ENCODE results near the gene TP63. TPM values are rescaled to one million over a fixed set of nuclear protein-coding genes. Genes with fewer than 3 reads are reported as not detected.
"Not testable (repeated sequence)": the region's sequence is repeated elsewhere in the genome, so short reads cannot be mapped to it uniquely, and the experiment has no call there.

TP63 gene
- total RNA-seq, 2 experiments from 2014 or later = 0.17 to 0.35 TPM

DNA sequence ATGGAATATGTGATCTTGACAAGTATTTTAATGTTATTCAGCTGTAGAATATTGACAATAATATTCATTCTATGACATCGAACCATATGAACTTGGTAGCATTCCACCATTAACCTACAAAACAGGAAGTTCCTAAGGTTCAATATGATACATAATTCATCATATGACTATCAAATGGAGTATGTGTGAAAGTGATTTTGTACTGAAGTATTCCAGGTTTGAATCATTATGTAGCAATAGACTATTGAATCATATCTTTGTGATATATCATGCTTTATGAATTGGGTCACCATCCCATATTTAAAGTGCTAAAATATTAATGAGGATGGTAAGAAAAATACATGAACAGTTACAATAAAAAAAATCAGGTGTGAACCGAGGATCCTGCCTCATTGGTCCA is 95.1 kb downstream of the TP63 start:
- H3K27ac Mint-ChIP-seq = no peak overlapping the region
- H3K4me3 Mint-ChIP-seq = no peak overlapping the region
- no peaks in the 10 kb centered on the region for H3K36me3 Mint-ChIP-seq (ENCODE audit: low read depth)
- no peaks in the 10 kb centered on the region for H3K9me3 Mint-ChIP-seq
- DNase-seq = no peak
- no peaks in the 10 kb centered on the region for H3K4me1 Mint-ChIP-seq
- POLR2A ChIA-PET = no interaction called here
- no peaks in the 10 kb centered on the region for H3K27me3 Mint-ChIP-seq
- CTCF ChIA-PET = no interaction called here

DNA sequence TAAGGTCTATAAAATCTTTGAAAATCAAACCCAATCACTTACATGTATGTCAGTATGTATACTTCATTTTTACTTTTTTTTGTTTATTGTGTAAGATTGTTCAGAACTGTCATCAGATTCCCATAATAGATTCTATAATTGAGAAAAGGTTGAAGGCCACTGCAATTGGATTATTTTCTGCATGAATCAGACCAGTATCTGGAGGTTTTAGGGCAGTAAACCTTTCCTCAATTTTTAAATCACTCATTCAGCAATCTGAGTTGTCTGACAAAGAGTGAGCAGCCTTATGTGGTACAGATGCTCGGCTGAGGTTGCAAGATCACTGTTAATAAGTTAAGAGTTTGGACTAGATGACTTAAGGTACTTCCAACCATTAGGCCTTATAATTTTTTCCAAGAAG is 96.0 kb downstream of the TP63 start:
- DNase-seq = no peak
- no peaks in the 10 kb centered on the region for H3K27me3 Mint-ChIP-seq
- ChIA-PET POLR2A (no interaction called here), CTCF (no interaction called here)
- no peaks in the 10 kb centered on the region for H3K4me1 Mint-ChIP-seq
- no peaks in the 10 kb centered on the region for H3K9me3 Mint-ChIP-seq
- no peak overlapping the region for H3K27ac Mint-ChIP-seq
- no peaks in the 10 kb centered on the region for H3K36me3 Mint-ChIP-seq (ENCODE audit: low read depth)
- no peak overlapping the region for H3K4me3 Mint-ChIP-seq

DNA sequence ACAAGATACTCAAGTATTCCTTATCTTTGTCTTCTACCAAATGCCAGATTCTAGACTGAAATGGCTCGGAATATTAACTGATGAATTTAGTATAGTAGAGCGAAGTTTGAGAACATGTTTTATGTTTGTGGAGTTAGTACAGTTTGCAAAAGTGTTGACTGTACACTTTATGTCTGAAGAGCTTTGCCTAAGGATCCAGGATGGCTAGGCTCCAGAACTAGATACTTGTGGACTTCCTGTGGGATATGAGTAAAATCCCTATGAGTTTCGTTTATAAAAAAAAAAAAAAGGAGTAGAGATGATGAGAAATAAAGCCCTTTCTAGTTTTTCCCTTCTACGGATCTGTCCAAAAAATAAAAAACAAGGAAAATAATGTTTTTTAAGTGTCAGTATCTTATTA is 96.7 kb downstream of the TP63 start:
- H3K9me3 Mint-ChIP-seq = no peaks in the 10 kb centered on the region
- no peak overlapping the region for H3K4me3 Mint-ChIP-seq
- H3K27me3 Mint-ChIP-seq = no peaks in the 10 kb centered on the region
- H3K4me1 Mint-ChIP-seq = no peaks in the 10 kb centered on the region
- CTCF ChIA-PET = no interaction called here
- no peak for DNase-seq
- H3K36me3 Mint-ChIP-seq (ENCODE audit: low read depth) = no peaks in the 10 kb centered on the region
- POLR2A ChIA-PET = no interaction called here
- H3K27ac Mint-ChIP-seq = no peak overlapping the region

GRCh38 chr3:189728915-189729314 is 97.7 kb downstream of the TP63 start:
- CTCF ChIA-PET = no interaction called here
- no peaks in the 10 kb centered on the region for H3K27me3 Mint-ChIP-seq

DNA sequence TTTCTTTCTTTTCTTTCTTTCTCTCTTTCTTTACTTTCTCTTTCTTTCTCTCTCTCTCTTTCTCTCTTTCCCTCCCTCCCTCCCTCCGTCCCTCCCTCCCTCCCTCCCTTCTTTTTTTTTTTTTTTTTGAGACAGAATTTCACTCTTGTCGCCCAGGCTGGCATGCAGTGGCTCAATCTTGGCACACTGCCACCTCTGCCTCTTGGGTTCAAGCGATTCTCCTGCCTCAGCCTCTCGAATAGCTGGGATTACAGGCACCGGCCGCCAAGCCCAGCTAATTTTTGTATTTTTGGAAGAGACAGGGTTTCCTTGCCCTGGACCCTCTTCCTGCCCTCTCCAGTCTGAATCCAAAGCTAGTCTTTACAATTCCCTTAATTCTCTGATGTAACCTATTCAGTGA is 102.9 kb downstream of the TP63 start:
- POLR2A ChIA-PET = no interaction called here
- CTCF ChIA-PET = no interaction called here
- no peaks in the 10 kb centered on the region for H3K4me1 Mint-ChIP-seq
- H3K27ac Mint-ChIP-seq = no peak overlapping the region
- H3K27me3 Mint-ChIP-seq = no peaks in the 10 kb centered on the region
- H3K4me3 Mint-ChIP-seq = no peak overlapping the region
- DNase-seq = no peak
- H3K36me3 Mint-ChIP-seq (ENCODE audit: low read depth) = no peaks in the 10 kb centered on the region
- H3K9me3 Mint-ChIP-seq = no peaks in the 10 kb centered on the region

More at GRCh38 chr3:189728915-189729314, 97.7 kb downstream of the TP63 start:
- H3K9me3 Mint-ChIP-seq = no peaks in the 10 kb centered on the region
- H3K36me3 Mint-ChIP-seq (ENCODE audit: low read depth) = no peaks in the 10 kb centered on the region
- H3K4me3 Mint-ChIP-seq = no peak overlapping the region
- H3K27ac Mint-ChIP-seq = no peak overlapping the region
- no peaks in the 10 kb centered on the region for H3K4me1 Mint-ChIP-seq
- no peak for DNase-seq
- POLR2A ChIA-PET = no interaction called here

DNA sequence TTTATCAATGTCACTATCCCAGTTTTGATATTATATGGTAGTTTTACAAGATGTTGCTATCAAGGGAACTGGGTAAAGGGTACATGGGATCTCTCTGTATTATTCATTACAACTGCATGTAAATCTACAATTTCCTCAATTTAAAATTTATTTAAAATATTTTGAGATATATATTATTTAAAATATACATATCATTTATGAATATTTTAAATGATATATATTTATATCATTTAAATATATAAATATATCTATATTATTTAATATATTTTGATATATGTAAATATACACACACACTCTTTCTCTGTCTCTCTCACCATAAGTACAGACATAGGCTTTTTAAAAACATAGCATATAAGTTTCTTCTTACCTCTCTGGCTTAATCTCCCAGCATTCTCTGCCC is 104.7 kb downstream of the TP63 start:
- Mint-ChIP-seq H3K4me1 (no peaks in the 10 kb centered on the region), H3K27me3 (no peaks in the 10 kb centered on the region), H3K9me3 (peaks cover 3% of the 10 kb centered on the region), H3K36me3 (ENCODE audit: low read depth) (no peaks in the 10 kb centered on the region), H3K27ac (no peak overlapping the region), H3K4me3 (no peak overlapping the region)
- DNase-seq = no peak
- ChIA-PET CTCF (no interaction called here), POLR2A (no interaction called here)

GRCh38 chr3:189737071-189737470 is 105.9 kb downstream of the TP63 start:
- Mint-ChIP-seq H3K4me3 (no peak overlapping the region), H3K27ac (no peak overlapping the region), H3K4me1 (no peaks in the 10 kb centered on the region), H3K9me3 (peaks cover 3% of the 10 kb centered on the region), H3K27me3 (no peaks in the 10 kb centered on the region), H3K36me3 (ENCODE audit: low read depth) (no peaks in the 10 kb centered on the region)
- CTCF ChIA-PET = no interaction called here
- POLR2A ChIA-PET = no interaction called here
- no peak for DNase-seq

GRCh38 chr3:189737619-189738018 is 106.4 kb downstream of the TP63 start:
- Mint-ChIP-seq H3K36me3 (ENCODE audit: low read depth) (no peaks in the 10 kb centered on the region), H3K4me1 (no peaks in the 10 kb centered on the region), H3K4me3 (no peak overlapping the region), H3K27me3 (no peaks in the 10 kb centered on the region), H3K27ac (no peak overlapping the region), H3K9me3 (peaks cover 5% of the 10 kb centered on the region)
- POLR2A ChIA-PET = no interaction called here
- no peak for DNase-seq
- CTCF ChIA-PET = no interaction called here

- Mint-ChIP-seq H3K4me3 (no peak overlapping the region), H3K27ac (no peak overlapping the region), H3K27me3 (no peaks in the 10 kb centered on the region), H3K9me3 (peaks cover 5% of the 10 kb centered on the region), H3K4me1 (no peaks in the 10 kb centered on the region), H3K36me3 (ENCODE audit: low read depth) (no peaks in the 10 kb centered on the region)
- no peak for DNase-seq
- POLR2A ChIA-PET = no interaction called here
- CTCF ChIA-PET = no interaction called here
Measured at GRCh38 chr3:189739378-189739777, 108.2 kb downstream of the TP63 start.

DNA sequence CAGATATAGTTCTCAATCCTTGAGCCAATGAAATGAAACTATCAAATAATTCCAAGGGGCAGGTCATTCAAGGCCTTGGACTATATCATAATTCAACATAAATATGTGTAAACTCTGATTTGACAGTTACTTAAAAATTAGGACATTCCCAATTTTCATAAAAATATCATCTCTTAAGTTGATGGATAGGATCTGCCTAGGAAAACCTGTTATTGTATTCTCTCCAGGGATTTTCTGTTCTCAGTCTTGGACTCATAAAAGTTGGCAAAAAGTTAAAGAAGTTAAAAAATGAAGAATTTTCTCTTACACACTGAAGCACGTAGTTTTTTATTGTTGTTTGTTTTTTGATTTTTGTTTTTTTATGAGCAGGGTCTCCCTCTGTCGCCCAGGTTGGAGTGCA is 109.0 kb downstream of the TP63 start:
- Mint-ChIP-seq H3K27ac (no peak overlapping the region), H3K27me3 (no peaks in the 10 kb centered on the region), H3K36me3 (ENCODE audit: low read depth) (no peaks in the 10 kb centered on the region), H3K9me3 (peaks cover 11% of the 10 kb centered on the region), H3K4me3 (no peak overlapping the region), H3K4me1 (no peaks in the 10 kb centered on the region)
- DNase-seq = no peak
- CTCF ChIA-PET = no interaction called here
- POLR2A ChIA-PET = no interaction called here

- CTCF ChIA-PET = interaction anchor here (1.4 kb wide), 1 partner anchor 472 kb away, joined by 3 read pairs; no protein-coding TSS in a partner anchor
- no peaks in the 10 kb centered on the region for H3K27me3 Mint-ChIP-seq
- DNase-seq = no peak
- POLR2A ChIA-PET = no interaction called here
- H3K4me1 Mint-ChIP-seq = no peaks in the 10 kb centered on the region
- no peaks in the 10 kb centered on the region for H3K36me3 Mint-ChIP-seq (ENCODE audit: low read depth)
- H3K27ac Mint-ChIP-seq = no peak overlapping the region
- H3K9me3 Mint-ChIP-seq = peaks cover 20% of the 10 kb centered on the region
- H3K4me3 Mint-ChIP-seq = no peak overlapping the region
Measured at GRCh38 chr3:189744235-189744634, 113.0 kb downstream of the TP63 start.

GRCh38 chr3:189745622-189746021 is 114.4 kb downstream of the TP63 start:
- Mint-ChIP-seq H3K4me1 (no peaks in the 10 kb centered on the region), H3K9me3 (peaks cover 20% of the 10 kb centered on the region), H3K36me3 (ENCODE audit: low read depth) (no peaks in the 10 kb centered on the region), H3K4me3 (no peak overlapping the region), H3K27me3 (no peaks in the 10 kb centered on the region), H3K27ac (no peak overlapping the region)
- no peak for DNase-seq
- ChIA-PET CTCF (no interaction called here), POLR2A (no interaction called here)

GRCh38 chr3:189748046-189748445 is 116.9 kb downstream of the TP63 start:
- no peaks in the 10 kb centered on the region for H3K27me3 Mint-ChIP-seq
- no peak overlapping the region for H3K4me3 Mint-ChIP-seq
- CTCF ChIA-PET = no interaction called here
- no peaks in the 10 kb centered on the region for H3K36me3 Mint-ChIP-seq (ENCODE audit: low read depth)
- POLR2A ChIA-PET = no interaction called here
- DNase-seq = no peak
- H3K9me3 Mint-ChIP-seq = peaks cover 15% of the 10 kb centered on the region
- no peak overlapping the region for H3K27ac Mint-ChIP-seq
- H3K4me1 Mint-ChIP-seq = no peaks in the 10 kb centered on the region

- H3K36me3 Mint-ChIP-seq (ENCODE audit: low read depth); POLR2A ChIA-PET; H3K4me3 Mint-ChIP-seq; H3K9me3 Mint-ChIP-seq; DNase-seq; H3K27ac Mint-ChIP-seq; CTCF ChIA-PET; H3K27me3 Mint-ChIP-seq; H3K4me1 Mint-ChIP-seq: not testable (repeated sequence)
Measured at GRCh38 chr3:189750972-189751371, 119.8 kb downstream of the TP63 start.

- Mint-ChIP-seq H3K27me3 (no peaks in the 10 kb centered on the region), H3K4me3 (no peak overlapping the region), H3K4me1 (no peaks in the 10 kb centered on the region), H3K9me3 (peaks cover 4% of the 10 kb centered on the region), H3K27ac (no peak overlapping the region), H3K36me3 (ENCODE audit: low read depth) (no peaks in the 10 kb centered on the region)
- CTCF ChIA-PET = no interaction called here
- POLR2A ChIA-PET = no interaction called here
- DNase-seq = no peak
Measured at GRCh38 chr3:189754356-189754755, 123.2 kb downstream of the TP63 start.
